ENCODE measurements around the gene TST. TPM values are rescaled to one million over a fixed set of nuclear protein-coding genes. Genes with fewer than 3 reads are reported as not detected.

TST gene
- total RNA-seq, 4 donors from 2014 or later = 47.9 to 114 (median 62.5) TPM

DNA sequence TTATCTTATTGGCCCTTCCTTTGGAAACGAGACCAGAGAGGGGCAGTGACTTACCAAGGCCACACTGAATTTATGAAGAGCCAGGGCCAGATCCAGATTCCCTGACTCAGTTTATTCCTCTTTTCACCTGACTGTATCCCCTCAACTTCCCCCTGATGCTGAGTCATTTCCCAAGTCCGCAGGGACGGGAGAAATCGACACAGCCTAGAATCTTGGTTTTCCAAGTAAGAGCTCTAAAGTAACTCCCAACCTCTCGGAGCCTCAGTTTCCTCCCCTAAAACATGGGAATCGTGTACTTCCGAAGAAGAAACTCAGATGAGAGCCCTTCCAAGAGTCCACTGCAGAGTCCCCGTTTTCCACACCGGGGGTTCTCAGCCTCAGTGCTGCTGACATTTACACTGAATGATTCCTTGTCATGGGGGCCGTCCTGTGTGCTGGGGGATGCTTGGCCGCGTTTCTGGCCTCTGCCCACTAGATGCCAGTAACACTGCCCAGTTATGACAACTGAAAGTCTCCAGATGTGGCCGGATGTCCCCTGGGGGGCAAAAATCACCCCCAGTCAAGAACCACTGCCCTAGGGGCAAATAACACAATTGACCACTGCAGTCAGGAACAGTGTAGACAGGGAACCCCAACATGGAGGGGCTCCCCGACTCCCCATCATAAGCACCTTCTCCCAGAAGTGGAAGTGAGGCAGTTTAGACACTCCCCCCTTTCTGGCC lies 11.5 kb upstream of the TST start:
- H3K4me3 ChIP-seq (ENCODE audit: low read depth, poor library complexity, severe bottlenecking) = no peak overlapping the region
- DNase-seq (ENCODE audit: low spot score in 2 of 2) = no peak
- WGBS, 2 donors = 78 to 80% methylated on average over 14 of the region's 14 CpGs
- intact Hi-C loops (cut with DNase I; ENCODE audit: low total_unique reads) = no loop called here
- TF ChIP-seq, protein P1, sequence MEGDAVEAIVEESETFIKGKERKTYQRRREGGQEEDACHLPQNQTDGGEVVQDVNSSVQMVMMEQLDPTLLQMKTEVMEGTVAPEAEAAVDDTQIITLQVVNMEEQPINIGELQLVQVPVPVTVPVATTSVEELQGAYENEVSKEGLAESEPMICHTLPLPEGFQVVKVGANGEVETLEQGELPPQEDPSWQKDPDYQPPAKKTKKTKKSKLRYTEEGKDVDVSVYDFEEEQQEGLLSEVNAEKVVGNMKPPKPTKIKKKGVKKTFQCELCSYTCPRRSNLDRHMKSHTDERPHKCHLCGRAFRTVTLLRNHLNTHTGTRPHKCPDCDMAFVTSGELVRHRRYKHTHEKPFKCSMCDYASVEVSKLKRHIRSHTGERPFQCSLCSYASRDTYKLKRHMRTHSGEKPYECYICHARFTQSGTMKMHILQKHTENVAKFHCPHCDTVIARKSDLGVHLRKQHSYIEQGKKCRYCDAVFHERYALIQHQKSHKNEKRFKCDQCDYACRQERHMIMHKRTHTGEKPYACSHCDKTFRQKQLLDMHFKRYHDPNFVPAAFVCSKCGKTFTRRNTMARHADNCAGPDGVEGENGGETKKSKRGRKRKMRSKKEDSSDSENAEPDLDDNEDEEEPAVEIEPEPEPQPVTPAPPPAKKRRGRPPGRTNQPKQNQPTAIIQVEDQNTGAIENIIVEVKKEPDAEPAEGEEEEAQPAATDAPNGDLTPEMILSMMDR (IDR thresholded peaks at IDR 0.05) = no peak

- TF ChIP-seq POLR2A (IDR thresholded peaks at IDR 0.05) = no peak
- TF ChIP-seq, protein P1 (IDR thresholded peaks at IDR 0.05) = no peak
- WGBS, 2 donors = 88 to 90% methylated on average over 22 of the region's 22 CpGs
- no peak overlapping the region for H3K4me3 ChIP-seq (ENCODE audit: low read depth, poor library complexity, severe bottlenecking)
- DNase-seq (ENCODE audit: low spot score in 2 of 2) = no peak
- intact Hi-C loops (cut with DNase I; ENCODE audit: low total_unique reads) = no loop called here
These were observed 9.7 kb upstream of the TST start for GRCh38 chr22:37028692-37029674.

DNA sequence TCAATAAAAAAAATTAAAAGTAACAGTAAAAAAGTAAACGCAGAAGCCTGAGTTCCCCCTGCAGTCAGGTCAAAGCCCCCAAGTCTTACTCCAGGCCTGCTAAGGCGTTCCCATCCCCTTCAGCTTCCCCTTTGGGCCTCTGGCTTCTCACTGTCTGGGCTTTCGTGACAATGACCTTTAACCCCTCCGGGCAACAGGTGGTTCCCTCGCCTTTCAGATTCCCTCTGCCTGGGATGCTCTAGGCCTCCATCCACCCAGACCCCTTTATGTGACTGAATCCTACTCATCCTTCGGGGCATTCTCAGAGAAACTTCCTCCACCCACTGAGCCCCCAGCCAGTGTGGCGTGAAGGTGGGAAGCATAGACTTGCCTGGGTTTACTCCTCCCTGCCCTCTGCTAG lies 8.3 kb upstream of the TST start:
- 93 to 95% methylated on average over 7 of the region's 7 CpGs for WGBS, 2 donors
- intact Hi-C loops (cut with DNase I; ENCODE audit: low total_unique reads) = no loop called here
- DNase-seq (ENCODE audit: low spot score in 2 of 2) = no peak
- no peak for TF ChIP-seq POLR2A (IDR thresholded peaks at IDR 0.05)
- TF ChIP-seq, protein P1 (IDR thresholded peaks at IDR 0.05) = no peak
- H3K4me3 ChIP-seq (ENCODE audit: low read depth, poor library complexity, severe bottlenecking) = no peak overlapping the region

DNA sequence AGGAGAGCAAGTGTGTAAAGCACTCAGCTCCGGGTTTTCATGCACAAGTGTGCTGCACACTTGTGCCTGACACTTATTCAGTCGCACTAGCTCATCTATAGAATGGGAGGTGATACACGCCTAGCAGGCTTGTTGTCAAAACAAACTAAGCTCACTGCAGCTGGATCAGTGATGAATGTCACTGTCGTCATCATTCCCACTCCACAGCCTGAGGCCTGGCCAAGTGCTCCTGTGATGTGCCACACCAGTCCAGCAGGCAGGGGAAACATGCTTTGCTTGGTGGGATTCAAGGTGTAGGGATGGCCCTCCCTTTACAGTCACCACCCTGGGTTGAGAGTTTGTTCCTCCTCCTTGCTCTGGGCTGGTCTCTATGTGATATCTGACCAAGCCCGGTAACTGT lies 7.1 kb upstream of the TST start:
- no peak for DNase-seq (ENCODE audit: low spot score in 2 of 2)
- intact Hi-C loops (cut with DNase I; ENCODE audit: low total_unique reads) = no loop called here
- H3K4me3 ChIP-seq (ENCODE audit: low read depth, poor library complexity, severe bottlenecking) = no peak overlapping the region
- no peak for TF ChIP-seq POLR2A (IDR thresholded peaks at IDR 0.05)
- TF ChIP-seq, protein P1 (IDR thresholded peaks at IDR 0.05) = no peak
- WGBS, 2 donors = 69 to 74% methylated on average over 5 of the region's 5 CpGs

DNA sequence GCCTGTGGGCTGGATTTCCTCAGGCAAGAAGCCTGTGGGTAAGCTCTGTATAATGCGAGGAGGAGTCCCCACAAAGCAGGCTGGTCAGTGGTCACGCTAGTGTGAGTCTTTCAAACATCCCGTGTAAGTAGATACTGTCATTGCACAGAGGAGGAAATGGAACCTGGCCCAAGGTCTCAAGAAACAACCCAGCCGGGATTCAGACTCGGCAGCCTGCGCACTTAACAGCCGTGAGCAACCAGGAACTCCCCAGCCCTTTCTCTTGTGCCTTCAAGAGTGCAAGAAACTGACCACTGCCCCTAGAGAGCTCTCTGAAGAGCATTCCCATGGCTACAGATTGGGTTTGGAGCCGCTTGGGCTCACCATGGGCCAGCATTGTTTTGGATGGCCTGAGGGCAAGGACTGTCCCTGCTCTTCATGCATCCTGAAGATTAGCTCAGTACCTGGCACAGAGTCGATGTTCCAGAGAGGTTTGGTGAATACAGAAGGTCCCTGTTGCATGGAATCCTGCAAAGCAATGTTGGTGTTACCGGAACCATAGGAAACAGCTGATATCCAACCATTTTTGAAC lies 6.3 kb upstream of the TST start:
- 71 to 73% methylated on average over 7 to 10 of the region's 10 CpGs for WGBS, 2 donors
- no peak for DNase-seq (ENCODE audit: low spot score in 2 of 2)
- TF ChIP-seq, protein P1 (IDR thresholded peaks at IDR 0.05) = no peak
- TF ChIP-seq POLR2A (IDR thresholded peaks at IDR 0.05) = no peak
- no peak overlapping the region for H3K4me3 ChIP-seq (ENCODE audit: low read depth, poor library complexity, severe bottlenecking)
- intact Hi-C loops (cut with DNase I; ENCODE audit: low total_unique reads) = no loop called here
